Measurements from ENCODE around the gene MPEG1.

Gene MPEG1

GRCh38 chr11:59212744-59213631 lies at the start of gene MPEG1:
TSS of gene MPEG1 (minus strand) at chr11:59212927. CDS start at chr11:59212865, 62 bp downstream.
- DNase-seq = no peak

GRCh38 chr11:59262177-59262818 lies 49.6 kb upstream of the MPEG1 start:
- no peak for DNase-seq

DNA sequence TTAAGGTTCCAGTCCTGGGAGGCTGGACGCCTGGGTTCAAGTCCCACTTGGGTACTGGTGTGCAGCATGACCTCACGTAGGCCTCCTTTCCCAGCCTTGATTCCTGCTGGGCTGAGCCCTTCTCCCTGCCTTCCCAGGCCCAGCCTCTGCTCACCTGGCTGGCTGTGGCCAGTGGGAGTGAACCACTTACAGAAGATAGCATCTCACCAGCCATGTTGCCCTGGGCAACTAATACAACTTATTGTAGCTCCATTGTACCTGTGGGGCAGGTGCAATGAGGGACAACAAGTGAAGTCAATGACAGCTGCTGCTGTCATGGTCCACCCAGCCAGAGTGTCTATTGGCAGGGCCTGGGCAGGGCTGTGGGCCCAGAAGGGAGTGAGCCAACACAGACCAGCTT lies 48.4 kb upstream of the MPEG1 start:
- DNase-seq = no peak

DNA sequence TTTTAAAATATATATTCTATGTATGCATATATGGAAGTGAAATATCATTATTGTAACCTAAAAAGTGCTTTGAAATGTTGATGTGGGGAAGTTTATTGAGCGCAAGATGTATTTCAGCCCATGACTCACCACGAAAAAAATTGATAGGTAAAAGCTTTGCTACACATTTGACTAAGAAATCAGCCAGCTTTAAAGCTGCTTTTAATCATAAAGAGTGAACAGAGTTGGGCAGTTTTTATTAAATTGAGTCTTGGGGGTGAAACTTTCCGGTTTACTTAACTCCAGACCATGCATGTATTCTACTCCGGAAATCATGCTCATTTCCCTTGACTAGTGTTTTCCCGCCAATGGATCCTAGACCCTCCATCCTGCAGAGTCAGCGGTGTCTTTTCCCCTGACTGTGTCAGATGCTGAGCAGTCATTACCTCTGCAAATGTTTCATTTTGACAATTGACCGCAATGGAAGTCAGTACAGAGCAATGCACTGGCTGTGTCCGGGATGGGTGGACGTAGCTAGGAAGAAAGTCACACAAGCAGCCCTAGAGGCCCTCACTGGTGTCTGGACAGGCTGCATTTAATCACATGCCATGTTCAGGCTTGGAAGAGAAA lies 47.2 kb upstream of the MPEG1 start:
- no peak for DNase-seq

GRCh38 chr11:59259047-59259446 lies 46.3 kb upstream of the MPEG1 start:
- no peak for DNase-seq

- no peak for DNase-seq
These were observed 42.6 kb upstream of the MPEG1 start for GRCh38 chr11:59255281-59255680.

DNA sequence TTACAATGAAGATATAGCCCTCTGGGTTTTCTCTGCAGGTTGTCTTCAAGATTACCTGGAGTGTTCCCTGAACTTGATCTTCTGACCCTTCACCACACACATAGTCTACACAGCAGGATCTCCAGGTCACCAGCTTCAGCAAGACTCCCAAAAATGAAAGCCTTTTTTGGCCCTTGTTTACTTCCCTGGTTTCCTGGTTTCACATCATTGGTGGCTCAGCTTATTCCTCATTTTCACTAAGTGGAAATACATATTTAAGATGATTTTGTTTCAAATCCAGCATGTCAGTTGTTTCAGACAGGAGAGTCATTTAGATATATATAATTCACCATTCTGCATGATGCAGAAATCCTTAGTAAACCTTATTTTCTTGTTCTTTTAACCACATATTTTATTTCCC lies 41.6 kb upstream of the MPEG1 start:
- no peak for DNase-seq

DNA sequence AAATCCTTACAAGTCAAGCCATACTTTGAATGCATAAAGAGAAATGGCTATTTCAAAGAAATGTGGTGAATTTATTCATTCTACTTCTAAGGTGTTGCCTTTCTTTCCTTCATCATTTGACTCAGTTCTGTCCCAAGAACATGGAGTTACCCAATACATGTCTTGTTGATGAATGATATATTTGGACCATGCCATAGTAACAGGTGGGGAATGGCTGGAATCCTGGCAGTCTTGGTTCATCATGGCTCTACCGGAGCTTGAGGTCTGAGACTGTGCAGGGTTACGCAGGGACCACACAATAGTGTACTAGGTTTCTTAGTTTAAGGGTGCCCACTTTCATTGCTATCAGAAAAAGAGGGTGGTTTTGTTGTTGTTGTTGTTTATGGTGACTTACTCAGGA lies 40.3 kb upstream of the MPEG1 start:
- DNase-seq = no peak

DNA sequence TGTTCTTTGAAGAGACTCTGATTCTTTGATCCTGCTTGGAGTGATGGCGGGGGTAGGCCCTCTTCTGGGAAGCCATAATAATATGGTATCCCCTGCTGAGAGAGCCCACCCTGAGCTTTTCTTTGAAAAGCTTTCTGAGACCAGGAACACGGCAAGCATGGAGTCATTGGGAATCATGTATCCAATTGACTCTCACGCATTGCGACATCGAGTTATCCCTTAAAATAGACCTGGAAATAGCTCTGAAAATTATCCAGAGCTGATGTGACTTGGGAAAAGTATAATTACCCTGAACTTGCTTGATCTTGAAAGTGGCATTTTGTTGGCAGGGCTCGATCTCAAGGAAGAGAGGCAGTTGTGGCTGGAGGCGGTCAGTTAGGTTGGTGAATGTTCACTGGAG lies 36.8 kb upstream of the MPEG1 start:
- DNase-seq = no peak

GRCh38 chr11:59247531-59248227 lies 35.0 kb upstream of the MPEG1 start:
- no peak for DNase-seq

DNA sequence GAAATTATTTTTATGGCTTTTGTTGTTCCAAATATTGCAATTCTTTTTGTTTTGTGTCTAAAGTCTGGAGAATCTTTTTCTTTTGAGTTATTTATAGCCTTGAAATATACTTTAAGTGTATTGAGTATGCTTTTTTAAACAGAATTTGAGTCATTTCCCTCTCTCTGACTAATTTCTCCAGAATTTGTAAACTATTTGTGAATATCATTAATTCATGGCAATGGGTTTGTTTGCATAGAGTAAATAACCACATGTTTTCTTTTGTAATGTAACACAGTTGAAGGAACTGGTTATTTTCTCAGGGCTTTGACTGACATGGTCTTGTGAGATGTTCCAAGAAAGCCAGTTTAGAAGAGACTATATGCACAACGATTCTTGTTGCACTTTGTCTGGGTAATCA lies 30.9 kb upstream of the MPEG1 start:
- no peak for DNase-seq

DNA sequence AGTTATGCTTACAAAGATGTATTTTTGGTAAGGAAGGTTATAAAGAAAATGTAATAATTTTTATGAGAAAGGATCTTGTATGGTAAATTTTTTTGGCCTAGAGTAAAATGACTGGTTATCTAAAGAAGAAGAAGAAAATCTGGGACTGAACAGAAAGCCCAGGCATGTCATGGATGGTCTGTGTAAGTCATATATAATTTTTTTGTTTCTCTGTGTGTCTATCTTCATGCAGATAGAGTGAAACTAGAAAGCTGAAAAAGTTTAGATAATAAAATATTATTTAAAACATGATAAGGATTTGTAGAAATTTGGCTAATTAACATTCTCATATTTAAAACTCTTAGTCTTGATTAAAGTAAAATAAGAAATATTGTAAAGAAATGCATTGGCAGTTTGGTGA lies 27.6 kb upstream of the MPEG1 start:
- no peak for DNase-seq

DNA sequence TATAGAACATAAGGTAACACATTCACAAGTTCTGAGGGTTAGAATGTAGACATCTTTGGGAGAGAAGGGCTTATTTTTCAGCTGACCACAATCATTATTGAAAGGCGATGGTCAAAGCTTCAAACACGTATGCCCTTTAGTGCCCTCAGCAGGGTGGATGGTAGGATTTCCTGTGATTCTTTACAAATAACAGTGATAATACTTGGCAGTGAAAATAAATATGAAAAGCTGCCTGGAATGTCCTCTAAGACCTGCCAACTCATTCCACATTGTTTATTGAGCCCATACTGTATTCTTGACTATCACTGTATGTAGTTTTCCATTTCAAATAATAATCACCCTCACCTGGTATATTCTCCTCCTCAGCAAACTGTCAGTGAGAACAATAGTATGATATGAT lies 13.7 kb upstream of the MPEG1 start:
- DNase-seq = no peak

DNA sequence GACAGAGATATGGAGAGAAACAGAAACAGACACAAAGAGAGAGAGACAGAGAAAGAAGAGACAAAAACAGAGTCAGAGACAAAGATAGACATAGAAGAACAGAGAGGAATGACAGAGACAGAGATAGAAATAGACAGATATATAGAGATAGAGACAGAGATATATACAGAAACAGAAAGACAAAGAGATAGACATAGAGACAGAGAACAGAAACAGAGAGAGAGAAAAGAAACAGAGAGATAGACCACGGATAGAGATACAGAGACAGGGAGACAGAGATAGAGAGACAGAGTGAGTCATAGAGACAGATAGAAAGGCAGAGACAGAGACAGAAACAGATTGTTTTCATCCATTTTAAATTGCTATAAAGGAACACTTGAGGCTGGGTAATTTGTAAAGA lies 12.3 kb upstream of the MPEG1 start:
- DNase-seq = no peak

- no peak for DNase-seq
These were observed 11.7 kb upstream of the MPEG1 start for GRCh38 chr11:59224351-59224928.

DNA sequence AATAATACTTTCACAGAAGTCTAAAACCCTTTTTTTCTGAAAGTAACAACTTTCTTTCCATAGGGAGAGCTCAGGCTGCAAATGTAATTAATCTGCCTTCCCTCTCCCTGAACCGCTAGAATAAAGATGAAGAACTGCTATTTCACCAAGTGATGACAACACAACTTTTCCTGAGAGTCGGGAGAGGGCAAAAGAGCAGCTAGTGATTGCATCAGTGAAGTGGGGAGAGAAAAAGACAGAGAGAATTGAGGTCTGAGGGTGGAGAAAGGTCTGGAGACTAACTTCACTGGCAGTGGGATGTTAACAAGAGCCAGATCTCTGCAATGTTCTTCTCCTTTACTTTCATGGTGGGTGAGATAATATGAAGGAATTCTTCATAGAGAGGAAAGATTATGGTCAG lies 10.9 kb upstream of the MPEG1 start:
- DNase-seq = no peak

- no peak for DNase-seq
These were observed 10.4 kb upstream of the MPEG1 start for GRCh38 chr11:59223177-59223576.

DNA sequence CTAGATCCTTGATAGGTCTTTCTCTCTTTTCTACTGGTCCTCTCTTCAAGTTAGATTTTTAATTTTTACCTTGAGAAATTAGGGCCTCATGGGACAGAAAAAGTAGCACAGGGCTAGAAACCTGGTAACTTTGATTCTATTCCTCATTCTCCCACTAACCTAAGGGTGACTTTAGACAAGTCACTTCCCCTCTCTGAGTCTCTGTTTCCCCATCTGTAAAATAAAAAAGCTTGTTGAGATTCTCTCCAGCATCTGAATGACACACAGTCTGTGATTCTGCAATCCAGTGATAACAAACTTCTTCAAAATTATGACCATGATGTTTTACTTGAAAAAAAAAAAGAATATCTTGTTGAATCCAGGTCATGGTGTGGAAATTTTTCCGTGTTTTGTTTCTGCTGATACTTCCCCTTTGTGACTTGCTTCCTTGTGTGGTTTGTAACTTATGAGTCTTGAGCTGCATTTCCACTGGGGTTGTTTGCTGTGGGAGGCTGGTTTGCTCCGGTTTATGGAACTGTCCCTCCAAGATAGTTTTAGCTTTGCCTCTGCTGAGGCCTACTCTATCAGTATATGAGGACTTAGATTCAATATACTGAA lies 9.8 kb upstream of the MPEG1 start:
- DNase-seq = no peak

GRCh38 chr11:59221441-59221840 lies 8.7 kb upstream of the MPEG1 start:
- DNase-seq = no peak

DNA sequence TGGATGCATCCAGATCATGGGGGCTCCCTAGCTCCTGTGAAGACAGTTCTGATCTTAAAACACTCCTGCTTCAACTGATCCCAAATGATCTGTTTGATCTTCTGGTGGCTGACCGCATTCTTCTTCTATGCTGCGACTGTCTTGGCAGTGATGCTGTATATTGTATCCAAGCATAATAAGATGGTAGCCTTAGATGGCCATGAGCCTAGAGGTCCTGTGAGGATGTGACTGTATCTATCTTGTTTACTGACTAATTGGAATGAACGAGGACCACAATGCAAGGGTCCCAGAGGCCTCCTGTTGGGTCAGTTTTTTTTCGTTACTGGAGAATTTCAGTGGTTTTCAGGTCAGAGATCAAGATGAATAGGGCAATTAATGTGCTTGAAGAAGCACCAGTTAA lies 7.1 kb upstream of the MPEG1 start:
- no peak for DNase-seq

DNA sequence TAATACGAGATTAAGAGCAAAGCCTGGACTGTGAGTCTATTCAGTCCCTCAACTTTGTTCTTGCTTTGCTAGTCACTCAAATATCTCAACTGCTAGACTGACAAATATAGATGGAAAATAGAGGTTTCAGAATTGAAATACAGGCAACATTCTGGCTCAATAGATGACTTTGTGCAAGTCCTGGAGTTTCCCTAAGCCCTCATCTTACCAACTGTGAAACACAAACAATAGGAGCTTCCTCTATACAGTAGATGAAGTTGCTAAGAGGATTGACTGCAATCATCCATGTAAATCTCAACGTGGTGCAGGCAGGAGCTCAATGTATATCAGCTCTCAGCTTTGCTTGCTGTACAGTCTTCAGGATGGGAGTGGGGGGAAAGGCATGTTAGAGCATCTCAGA lies 6.2 kb upstream of the MPEG1 start:
- no peak for DNase-seq

DNA sequence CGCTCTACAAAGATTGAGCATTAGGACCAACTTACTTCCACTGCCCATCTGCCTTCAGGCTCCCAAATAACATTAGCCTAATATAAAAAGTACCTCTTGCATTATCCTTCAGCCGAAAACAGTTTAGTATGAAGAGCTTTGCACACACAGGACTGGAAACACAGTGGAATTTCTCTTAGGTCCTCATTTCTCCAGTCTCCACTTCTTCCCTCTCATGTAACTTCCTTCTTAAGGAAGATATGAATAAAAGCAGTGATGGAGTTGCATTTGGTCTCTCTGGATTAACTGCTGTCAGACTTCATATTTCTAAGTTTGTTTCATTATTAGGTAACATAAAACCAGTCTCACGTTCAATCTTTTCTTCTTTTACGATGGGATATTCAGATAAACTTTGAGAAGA lies 5.6 kb upstream of the MPEG1 start:
- DNase-seq = no peak

All from stimulated activated CD4-positive, alpha-beta T cell treated with anti-CD3 and anti-CD28 coated beads, Interleukin-12 subunit alpha, Interleukin-12 subunit beta, amount 100 ng/mL, for 4 hours (primary cell).